Caco-2 (cell line): ENCODE data around the gene ULBP1. TPM values are rescaled to one million over a fixed set of nuclear protein-coding genes. Genes with fewer than 3 reads are reported as not detected.

Source experiments
- BruUV-seq: library from RNA; stranded (reverse); fragments of 400-500 nt; replicated peaks from 2 replicates; lab custom pipeline; 2021; lab: Mats Ljungman, UMichigan
- CTCF ChIA-PET: fragments of 300-600 bp; sonication (Branson Sonifier 250); formaldehyde crosslinking; loops from one replicate; lab custom pipeline; 2022; ENCODE audit warnings: antibody characterized with exemption; lab: Charles Lee
- POLR2A ChIA-PET: fragments of 300-600 bp; sonication (Branson Sonifier 250); formaldehyde crosslinking; loops from one replicate; lab custom pipeline; 2022; ENCODE audit warnings: antibody characterized with exemption; lab: Charles Lee
- DNase-seq, 2 experiments: peaks; one replicate each; pipeline versions ENCODE4 v3.0.0 to v3.0.0-alpha.2; 2020 to 2022
- H3K27me3 ChIP-seq: replicated peaks from 2 replicates; pipeline ENCODE4 v1.6.0; 2011; ENCODE audit warnings: low read length; ENCODE audit not compliant: control insufficient read depth, insufficient read depth
- H3K36me3 ChIP-seq: 2 replicates; pipeline ENCODE4 v1.5.1; 2011; ENCODE audit warnings: low read length; ENCODE audit not compliant: control insufficient read depth, insufficient read depth
- H3K4me1 ChIP-seq: fragments of 250-450 bp; sonication (Bioruptor Pico); 2 replicates; pipeline ENCODE4 v1.5.1; 2020; ENCODE audit warnings: mild to moderate bottlenecking
- H3K4me3 ChIP-seq: 2 replicates; pipeline ENCODE4 v1.5.1; 2011; ENCODE audit warnings: low read depth, mild to moderate bottlenecking, control low read depth, low read length
- H3K9me3 ChIP-seq: fragments of 250-450 bp; sonication (Bioruptor Pico); 2 replicates; pipeline ENCODE4 v1.5.1; 2020; ENCODE audit warnings: mild to moderate bottlenecking, moderate library complexity
- H3K27ac Mint-ChIP-seq: one replicate; pipeline ENCODE4 v1.8.0; 2022; ENCODE audit warnings: mixed read lengths; ENCODE audit not compliant: unreplicated experiment
- H3K27me3 Mint-ChIP-seq: one replicate; pipeline ENCODE4 v1.8.0; 2022; ENCODE audit warnings: mixed read lengths; ENCODE audit not compliant: insufficient read depth, unreplicated experiment
- H3K36me3 Mint-ChIP-seq: one replicate; pipeline ENCODE4 v1.8.0; 2022; ENCODE audit warnings: mild to moderate bottlenecking, mixed read lengths; ENCODE audit not compliant: insufficient read depth, unreplicated experiment
- H3K4me1 Mint-ChIP-seq: one replicate; pipeline ENCODE4 v1.8.0; 2022; ENCODE audit warnings: low read depth, mixed read lengths; ENCODE audit not compliant: unreplicated experiment
- H3K4me3 Mint-ChIP-seq: one replicate; pipeline ENCODE4 v1.8.0; 2022; ENCODE audit warnings: mild to moderate bottlenecking, moderate library complexity, mixed read lengths; ENCODE audit not compliant: unreplicated experiment
- H3K9me3 Mint-ChIP-seq: one replicate; pipeline ENCODE4 v1.8.0; 2022; ENCODE audit warnings: mixed read lengths; ENCODE audit not compliant: unreplicated experiment
- intact Hi-C: fragments of 100-400 bp; cut with micrococcal nuclease; formaldehyde crosslinking; loops from one replicate; pipeline ENCODE4 v1.10.0; 2022; ENCODE audit not compliant: unreplicated experiment
- total RNA-seq: library from RNA; stranded (reverse); gene quantifications from 2 replicates; pipeline ENCODE4 v1.2.3, GENCODE V29; 2022
- TF ChIP-seq, protein P1 (sequence below), 2 experiments: fragments of 200-600 bp in 1 of 2; IDR thresholded peaks; 1 replicate in 1 of 2; 2 replicates in 1 of 2; pipeline versions ENCODE4 v1.5.1 to v1.8.0; 2011 to 2022; ENCODE audit warnings: antibody characterized with exemption in 1 of 2, control low read depth in 1 of 2, inconsistent platforms in 1 of 2, low read depth in 1 of 2, low read length in 1 of 2, mild to moderate bottlenecking in 1 of 2, moderate library complexity in 1 of 2; ENCODE audit not compliant: insufficient read depth in 1 of 2, severe bottlenecking in 1 of 2, unreplicated experiment in 1 of 2

ULBP1 gene
- total RNA-seq, 1 experiment from 2014 or later, result 7.7 TPM

DNA sequence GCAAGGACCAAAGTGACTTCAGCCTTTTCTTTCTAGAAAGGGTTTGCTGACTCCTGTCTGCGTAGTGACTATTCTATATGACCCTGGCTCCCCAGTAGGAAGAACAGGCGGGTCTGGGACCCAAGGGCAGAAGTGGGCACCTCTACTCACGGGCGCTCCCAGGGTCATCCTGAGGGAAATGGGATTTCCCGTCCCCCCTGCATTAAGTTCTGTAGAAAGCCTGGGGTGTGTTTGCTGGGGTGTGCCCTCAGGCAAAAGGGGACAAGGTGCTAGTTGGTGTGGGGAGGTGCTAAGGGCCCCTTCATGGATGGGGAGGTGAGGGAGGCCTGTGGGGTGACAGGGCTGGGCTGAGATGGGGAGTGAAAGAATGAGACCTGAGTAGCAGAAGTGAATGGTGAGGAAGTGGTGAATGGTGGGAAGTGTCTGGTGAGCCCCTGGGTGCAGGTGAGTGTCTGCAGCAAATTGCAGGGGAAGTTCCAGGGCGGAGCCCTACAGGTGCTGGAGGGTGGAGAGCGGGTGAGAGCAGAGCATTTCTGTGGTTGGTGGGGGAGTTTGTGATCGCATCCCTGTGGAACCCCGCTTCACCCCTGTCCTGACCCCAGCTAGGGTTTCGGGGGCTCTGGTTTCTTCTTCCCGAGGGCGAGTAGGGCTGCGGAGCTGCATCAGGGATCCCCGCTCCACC, 40.5 kb downstream of the ULBP1 start:
- CTCF ChIA-PET, result interaction anchor here (1.1 kb wide), 1 partner anchor 43 kb away, joined by 3 read pairs; no protein-coding TSS in a partner anchor

DNA sequence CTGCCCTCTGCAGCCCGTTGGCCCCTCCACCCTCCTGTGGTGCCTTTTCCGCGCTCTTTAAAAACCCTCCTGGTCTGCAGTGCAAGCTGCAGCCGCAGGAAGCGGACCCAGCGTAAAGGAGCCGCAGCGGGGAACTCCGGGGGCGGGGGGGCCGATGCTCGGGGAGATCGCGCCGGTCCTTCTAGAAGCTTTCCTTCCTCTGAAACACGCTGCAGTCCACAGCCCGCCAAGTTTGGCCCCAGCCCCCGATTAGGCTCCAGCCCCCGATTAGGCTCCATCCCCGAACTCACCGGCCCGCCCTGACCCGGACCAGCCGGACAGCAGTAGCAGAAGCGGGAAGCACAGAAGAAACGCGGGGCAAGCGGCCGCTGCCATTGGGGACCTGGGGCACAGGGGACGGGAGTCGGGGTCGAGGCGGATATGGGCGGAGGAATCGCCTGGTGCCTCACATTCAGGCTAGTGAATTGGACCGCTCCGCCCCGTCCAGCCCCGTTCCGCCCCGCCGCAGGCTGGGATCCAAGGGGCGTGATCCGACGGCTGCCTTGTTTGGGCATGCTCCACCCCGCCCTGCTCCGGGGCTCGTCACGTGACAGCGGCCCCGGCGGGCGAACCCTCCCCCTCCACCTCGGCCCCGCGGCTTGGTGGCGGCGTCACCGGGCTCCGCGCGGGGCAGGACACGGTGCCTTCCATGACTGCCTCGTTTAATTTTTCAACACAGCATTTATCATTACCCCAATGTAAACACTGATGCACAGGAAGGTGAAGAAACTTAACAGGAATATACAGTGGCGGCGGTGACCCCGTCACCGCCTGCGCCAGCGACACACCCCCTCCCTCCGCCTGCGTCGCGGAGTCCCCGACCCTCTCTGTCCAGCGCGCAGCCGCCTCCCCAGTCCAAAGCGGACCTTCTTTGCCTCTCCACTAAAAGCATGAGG, 41.3 kb downstream of the ULBP1 start:
- H3K27ac Mint-ChIP-seq, result peak overlapping the region; percentile 50
- H3K27me3 Mint-ChIP-seq, result peaks cover 11% of the 10 kb centered on the region
- TF ChIP-seq, protein P1, sequence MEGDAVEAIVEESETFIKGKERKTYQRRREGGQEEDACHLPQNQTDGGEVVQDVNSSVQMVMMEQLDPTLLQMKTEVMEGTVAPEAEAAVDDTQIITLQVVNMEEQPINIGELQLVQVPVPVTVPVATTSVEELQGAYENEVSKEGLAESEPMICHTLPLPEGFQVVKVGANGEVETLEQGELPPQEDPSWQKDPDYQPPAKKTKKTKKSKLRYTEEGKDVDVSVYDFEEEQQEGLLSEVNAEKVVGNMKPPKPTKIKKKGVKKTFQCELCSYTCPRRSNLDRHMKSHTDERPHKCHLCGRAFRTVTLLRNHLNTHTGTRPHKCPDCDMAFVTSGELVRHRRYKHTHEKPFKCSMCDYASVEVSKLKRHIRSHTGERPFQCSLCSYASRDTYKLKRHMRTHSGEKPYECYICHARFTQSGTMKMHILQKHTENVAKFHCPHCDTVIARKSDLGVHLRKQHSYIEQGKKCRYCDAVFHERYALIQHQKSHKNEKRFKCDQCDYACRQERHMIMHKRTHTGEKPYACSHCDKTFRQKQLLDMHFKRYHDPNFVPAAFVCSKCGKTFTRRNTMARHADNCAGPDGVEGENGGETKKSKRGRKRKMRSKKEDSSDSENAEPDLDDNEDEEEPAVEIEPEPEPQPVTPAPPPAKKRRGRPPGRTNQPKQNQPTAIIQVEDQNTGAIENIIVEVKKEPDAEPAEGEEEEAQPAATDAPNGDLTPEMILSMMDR (IDR thresholded peaks at IDR 0.05; ENCODE audit: insufficient read depth in 1 of 2, low read depth in 1 of 2, low read length in 1 of 2, severe bottlenecking in 1 of 2, unreplicated experiment in 1 of 2), result no peak
- peak overlapping the region; percentile 81 for H3K4me3 Mint-ChIP-seq
- no peaks in the 10 kb centered on the region for H3K36me3 ChIP-seq
- H3K27me3 ChIP-seq, result no peaks in the 10 kb centered on the region
- peaks cover 4% of the 10 kb centered on the region; the same call in 1 of the 2 replicates for H3K4me1 ChIP-seq
- ChIA-PET CTCF (interaction anchor here (1.1 kb wide), 1 partner anchor 44 kb away, joined by 3 read pairs; no protein-coding TSS in a partner anchor), POLR2A (no interaction called here)
- H3K9me3 Mint-ChIP-seq, result no peaks in the 10 kb centered on the region
- intact Hi-C loops, result loop anchor here (1.0 kb wide), 2 partner anchors 42 to 357 kb away; partner anchors contain the start of genes KATNA1 and ULBP1
- H3K36me3 Mint-ChIP-seq, result peaks cover 7% of the 10 kb centered on the region
- peak; percentile 94 to 95 for DNase-seq
- peaks cover 9% of the 10 kb centered on the region for H3K4me1 Mint-ChIP-seq
- peak overlapping the region; percentile 82 for H3K4me3 ChIP-seq
- BruUV-seq, result no TSS peak
- H3K9me3 ChIP-seq, result no peaks in the 10 kb centered on the region

More for the DNA sequence above, 40.5 kb downstream of the ULBP1 start:
- Histone ChIP-seq H3K4me1 (peaks cover 4% of the 10 kb centered on the region; the same call in 1 of the 2 replicates), H3K36me3 (no peaks in the 10 kb centered on the region), H3K9me3 (no peaks in the 10 kb centered on the region), H3K4me3 (peak overlapping the region; percentile 82), H3K27me3 (no peaks in the 10 kb centered on the region)
- peak overlapping the region; percentile 81 for H3K4me3 Mint-ChIP-seq
- no peak for DNase-seq
- peak overlapping the region; percentile 50 for H3K27ac Mint-ChIP-seq
- peaks cover 7% of the 10 kb centered on the region for H3K27me3 Mint-ChIP-seq
- peaks cover 7% of the 10 kb centered on the region for H3K36me3 Mint-ChIP-seq
- POLR2A ChIA-PET, result no interaction called here
- TF ChIP-seq, protein P1 (IDR thresholded peaks at IDR 0.05; ENCODE audit: insufficient read depth in 1 of 2, low read depth in 1 of 2, low read length in 1 of 2, severe bottlenecking in 1 of 2, unreplicated experiment in 1 of 2), result no peak
- TSS peak; percentile 41 for BruUV-seq
- intact Hi-C loops, result no loop called here
- H3K4me1 Mint-ChIP-seq, result peaks cover 9% of the 10 kb centered on the region
- no peaks in the 10 kb centered on the region for H3K9me3 Mint-ChIP-seq
